ENCODE data around the gene EP300.
"Not testable (repeated sequence)": the region's sequence is repeated elsewhere in the genome, so short reads cannot be mapped to it uniquely, and the experiment has no call there.

The EP300 gene

GRCh38 chr22:41157083-41157482 is 64.7 kb downstream of the EP300 start:
- no peaks in the 10 kb centered on the region for H3K4me1 Mint-ChIP-seq (ENCODE audit: low read depth)
- no peak overlapping the region for H3K27ac Mint-ChIP-seq
- peaks cover 47% of the 10 kb centered on the region for H3K36me3 Mint-ChIP-seq (ENCODE audit: low read depth)
- no peaks in the 10 kb centered on the region for H3K27me3 Mint-ChIP-seq (ENCODE audit: low read depth)
- H3K4me3 Mint-ChIP-seq: no peak overlapping the region
- no peaks in the 10 kb centered on the region for H3K9me3 Mint-ChIP-seq

DNA sequence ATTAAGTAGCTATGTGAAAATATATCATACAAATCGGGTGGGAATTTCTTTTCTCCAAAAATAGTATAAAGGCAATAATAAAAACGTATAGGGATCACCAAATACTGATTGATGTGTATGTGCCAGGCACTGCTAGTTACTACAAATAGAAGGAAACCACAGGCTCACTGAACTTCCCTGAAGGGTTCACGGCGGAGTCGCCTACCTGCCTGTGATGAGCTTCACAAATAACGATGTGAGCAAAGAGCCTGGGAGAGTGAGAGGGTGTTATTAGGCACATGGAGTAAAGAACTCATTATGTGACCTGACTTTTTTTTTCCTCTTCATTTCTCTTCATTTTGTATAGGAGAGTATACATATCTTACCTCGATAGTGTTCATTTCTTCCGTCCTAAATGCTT is 76.8 kb downstream of the EP300 start:
- H3K4me1 Mint-ChIP-seq (ENCODE audit: low read depth): no peaks in the 10 kb centered on the region
- H3K27me3 Mint-ChIP-seq (ENCODE audit: low read depth): no peaks in the 10 kb centered on the region
- peaks cover 42% of the 10 kb centered on the region for H3K36me3 Mint-ChIP-seq (ENCODE audit: low read depth)
- H3K9me3 Mint-ChIP-seq: no peaks in the 10 kb centered on the region
- no peak overlapping the region for H3K27ac Mint-ChIP-seq
- H3K4me3 Mint-ChIP-seq: no peak overlapping the region

DNA sequence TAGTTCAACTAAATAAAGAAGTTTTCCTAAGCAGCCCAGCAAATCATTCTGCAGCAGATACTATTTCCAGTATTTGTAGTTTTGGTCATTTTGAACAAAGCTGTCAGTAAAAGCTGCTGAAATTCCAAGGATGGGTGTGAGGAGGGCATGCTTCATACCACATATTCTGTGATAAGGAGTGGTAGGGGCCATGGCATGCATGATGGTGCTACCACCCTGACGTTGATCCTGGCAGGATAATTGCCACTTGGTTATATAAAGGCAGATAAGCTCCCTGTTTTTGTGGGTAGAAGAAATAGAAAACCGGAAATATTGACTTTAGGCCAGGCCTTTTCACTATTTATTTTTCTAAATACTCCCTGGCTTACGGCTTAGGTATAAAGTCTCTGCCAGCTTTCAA is 79.6 kb downstream of the EP300 start:
- H3K27ac Mint-ChIP-seq: no peak overlapping the region
- H3K36me3 Mint-ChIP-seq (ENCODE audit: low read depth): peaks cover 52% of the 10 kb centered on the region
- no peaks in the 10 kb centered on the region for H3K9me3 Mint-ChIP-seq
- H3K4me3 Mint-ChIP-seq: no peak overlapping the region
- H3K27me3 Mint-ChIP-seq (ENCODE audit: low read depth): no peaks in the 10 kb centered on the region
- H3K4me1 Mint-ChIP-seq (ENCODE audit: low read depth): peaks cover 4% of the 10 kb centered on the region

DNA sequence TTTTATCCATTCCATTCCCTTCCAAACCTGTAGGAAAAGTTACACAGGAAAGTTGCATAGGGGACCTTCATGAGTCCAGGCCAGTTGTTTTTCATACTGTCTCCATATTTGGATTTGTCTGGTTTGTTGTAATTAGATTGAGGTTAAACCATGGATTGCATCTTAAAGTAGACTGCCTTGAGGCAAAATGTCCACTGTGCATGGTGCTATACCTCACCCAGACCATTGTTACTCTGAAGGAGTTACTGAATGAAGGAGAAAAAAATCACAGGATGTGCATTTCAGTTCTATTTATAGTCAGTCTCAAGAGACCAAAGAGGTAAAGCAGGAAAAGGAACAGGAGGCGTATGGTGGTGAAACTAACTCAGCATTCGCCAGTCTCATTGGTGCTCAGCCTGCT is 83.2 kb downstream of the EP300 start:
- Mint-ChIP-seq H3K4me1 (ENCODE audit: low read depth) (peaks cover 4% of the 10 kb centered on the region), H3K9me3 (no peaks in the 10 kb centered on the region), H3K27me3 (ENCODE audit: low read depth) (no peaks in the 10 kb centered on the region), H3K27ac (no peak overlapping the region), H3K36me3 (ENCODE audit: low read depth) (peaks cover 48% of the 10 kb centered on the region), H3K4me3 (no peak overlapping the region)

GRCh38 chr22:41177040-41177621 is 84.7 kb downstream of the EP300 start:
- peaks cover 50% of the 10 kb centered on the region for H3K36me3 Mint-ChIP-seq (ENCODE audit: low read depth)
- peaks cover 7% of the 10 kb centered on the region for H3K4me1 Mint-ChIP-seq (ENCODE audit: low read depth)
- no peaks in the 10 kb centered on the region for H3K9me3 Mint-ChIP-seq
- H3K27me3 Mint-ChIP-seq (ENCODE audit: low read depth): no peaks in the 10 kb centered on the region
- H3K4me3 Mint-ChIP-seq: no peak overlapping the region
- no peak overlapping the region for H3K27ac Mint-ChIP-seq

DNA sequence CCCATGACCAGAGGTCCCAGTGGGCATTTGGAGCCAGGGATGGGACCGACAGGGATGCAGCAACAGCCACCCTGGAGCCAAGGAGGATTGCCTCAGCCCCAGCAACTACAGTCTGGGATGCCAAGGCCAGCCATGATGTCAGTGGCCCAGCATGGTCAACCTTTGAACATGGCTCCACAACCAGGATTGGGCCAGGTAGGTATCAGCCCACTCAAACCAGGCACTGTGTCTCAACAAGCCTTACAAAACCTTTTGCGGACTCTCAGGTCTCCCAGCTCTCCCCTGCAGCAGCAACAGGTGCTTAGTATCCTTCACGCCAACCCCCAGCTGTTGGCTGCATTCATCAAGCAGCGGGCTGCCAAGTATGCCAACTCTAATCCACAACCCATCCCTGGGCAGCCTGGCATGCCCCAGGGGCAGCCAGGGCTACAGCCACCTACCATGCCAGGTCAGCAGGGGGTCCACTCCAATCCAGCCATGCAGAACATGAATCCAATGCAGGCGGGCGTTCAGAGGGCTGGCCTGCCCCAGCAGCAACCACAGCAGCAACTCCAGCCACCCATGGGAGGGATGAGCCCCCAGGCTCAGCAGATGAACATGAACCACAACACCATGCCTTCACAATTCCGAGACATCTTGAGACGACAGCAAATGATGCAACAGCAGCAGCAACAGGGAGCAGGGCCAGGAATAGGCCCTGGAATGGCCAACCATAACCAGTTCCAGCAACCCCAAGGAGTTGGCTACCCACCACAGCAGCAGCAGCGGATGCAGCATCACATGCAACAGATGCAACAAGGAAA is 85.4 kb downstream of the EP300 start:
- Mint-ChIP-seq H3K4me1 (ENCODE audit: low read depth) (peaks cover 7% of the 10 kb centered on the region), H3K27ac (no peak overlapping the region), H3K36me3 (ENCODE audit: low read depth) (peaks cover 47% of the 10 kb centered on the region), H3K9me3 (no peaks in the 10 kb centered on the region), H3K4me3 (no peak overlapping the region), H3K27me3 (ENCODE audit: low read depth) (no peaks in the 10 kb centered on the region)

DNA sequence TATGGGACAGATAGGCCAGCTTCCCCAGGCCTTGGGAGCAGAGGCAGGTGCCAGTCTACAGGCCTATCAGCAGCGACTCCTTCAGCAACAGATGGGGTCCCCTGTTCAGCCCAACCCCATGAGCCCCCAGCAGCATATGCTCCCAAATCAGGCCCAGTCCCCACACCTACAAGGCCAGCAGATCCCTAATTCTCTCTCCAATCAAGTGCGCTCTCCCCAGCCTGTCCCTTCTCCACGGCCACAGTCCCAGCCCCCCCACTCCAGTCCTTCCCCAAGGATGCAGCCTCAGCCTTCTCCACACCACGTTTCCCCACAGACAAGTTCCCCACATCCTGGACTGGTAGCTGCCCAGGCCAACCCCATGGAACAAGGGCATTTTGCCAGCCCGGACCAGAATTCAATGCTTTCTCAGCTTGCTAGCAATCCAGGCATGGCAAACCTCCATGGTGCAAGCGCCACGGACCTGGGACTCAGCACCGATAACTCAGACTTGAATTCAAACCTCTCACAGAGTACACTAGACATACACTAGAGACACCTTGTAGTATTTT is 86.1 kb downstream of the EP300 start:
- Mint-ChIP-seq H3K36me3 (ENCODE audit: low read depth) (peaks cover 43% of the 10 kb centered on the region), H3K9me3 (no peaks in the 10 kb centered on the region), H3K4me3 (no peak overlapping the region)

DNA sequence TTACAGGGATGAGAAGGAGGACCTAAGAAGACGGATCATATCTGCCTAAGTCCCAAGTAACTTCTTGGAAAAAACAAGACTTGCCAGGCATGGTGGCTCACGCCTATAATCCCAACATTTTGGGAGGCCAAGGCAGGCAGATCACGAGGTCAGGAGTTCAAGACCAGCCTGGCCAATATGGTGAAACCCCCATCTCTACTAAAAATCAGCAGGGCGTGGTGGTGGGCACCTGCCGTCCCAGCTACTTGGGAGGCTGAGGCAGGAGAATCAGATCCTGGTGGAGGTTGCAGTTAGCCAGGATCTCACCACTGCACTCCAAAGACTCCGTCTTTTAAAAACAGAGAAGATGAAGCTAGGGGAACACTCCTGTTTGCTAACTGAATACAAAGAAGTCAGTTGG is 88.0 kb downstream of the EP300 start:
- H3K27me3 Mint-ChIP-seq (ENCODE audit: low read depth); H3K4me1 Mint-ChIP-seq (ENCODE audit: low read depth); H3K27ac Mint-ChIP-seq; H3K9me3 Mint-ChIP-seq; H3K4me3 Mint-ChIP-seq: not testable (repeated sequence)
- H3K36me3 Mint-ChIP-seq (ENCODE audit: low read depth): peaks cover 36% of the 10 kb centered on the region

More for the DNA sequence above, 86.1 kb downstream of the EP300 start:
- peaks cover 7% of the 10 kb centered on the region for H3K4me1 Mint-ChIP-seq (ENCODE audit: low read depth)
- no peaks in the 10 kb centered on the region for H3K27me3 Mint-ChIP-seq (ENCODE audit: low read depth)
- no peak overlapping the region for H3K27ac Mint-ChIP-seq

- H3K27me3 Mint-ChIP-seq (ENCODE audit: low read depth): no peaks in the 10 kb centered on the region
- no peak overlapping the region for H3K4me3 Mint-ChIP-seq
- peaks cover 36% of the 10 kb centered on the region for H3K36me3 Mint-ChIP-seq (ENCODE audit: low read depth)
Measured at GRCh38 chr22:41180926-41181325, 88.5 kb downstream of the EP300 start.

GRCh38 chr22:41181349-41182241 is 89.2 kb downstream of the EP300 start:
- Mint-ChIP-seq H3K27me3 (ENCODE audit: low read depth) (no peaks in the 10 kb centered on the region), H3K4me3 (no peak overlapping the region), H3K27ac (peak overlapping the region; percentile 1), H3K36me3 (ENCODE audit: low read depth) (peaks cover 31% of the 10 kb centered on the region), H3K4me1 (ENCODE audit: low read depth) (peaks cover 3% of the 10 kb centered on the region), H3K9me3 (no peaks in the 10 kb centered on the region)

More at GRCh38 chr22:41180926-41181325, 88.5 kb downstream of the EP300 start:
- H3K27ac Mint-ChIP-seq: no peak overlapping the region
- no peaks in the 10 kb centered on the region for H3K9me3 Mint-ChIP-seq
- H3K4me1 Mint-ChIP-seq (ENCODE audit: low read depth): peaks cover 3% of the 10 kb centered on the region

GRCh38 chr22:41184679-41185078 is 92.3 kb downstream of the EP300 start:
- Mint-ChIP-seq H3K9me3 (no peaks in the 10 kb centered on the region), H3K36me3 (ENCODE audit: low read depth) (peaks cover 11% of the 10 kb centered on the region), H3K4me1 (ENCODE audit: low read depth) (peaks cover 3% of the 10 kb centered on the region), H3K4me3 (no peak overlapping the region), H3K27me3 (ENCODE audit: low read depth) (peaks cover 2% of the 10 kb centered on the region), H3K27ac (no peak overlapping the region)

DNA sequence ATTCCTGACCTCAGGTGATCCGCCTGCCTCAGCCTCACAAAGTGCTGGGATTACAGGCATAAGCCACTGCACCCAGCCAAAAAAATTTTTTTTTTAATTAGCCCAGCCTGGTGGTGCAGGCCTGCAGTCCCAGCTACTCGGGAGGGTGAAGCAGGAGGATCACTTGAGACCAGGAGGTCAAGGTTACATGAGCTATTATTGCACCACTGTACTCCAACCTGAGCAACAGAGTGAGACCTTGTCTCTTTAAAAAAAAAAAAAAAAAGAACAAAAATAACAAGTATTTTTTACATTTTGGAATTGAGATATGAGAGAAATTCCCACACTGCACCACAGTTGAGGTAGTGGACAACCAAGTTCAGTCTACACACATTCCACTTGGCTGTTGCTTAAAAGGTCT is 99.1 kb downstream of the EP300 start:
- peaks cover 22% of the 10 kb centered on the region for H3K27me3 Mint-ChIP-seq (ENCODE audit: low read depth)
- no peaks in the 10 kb centered on the region for H3K4me1 Mint-ChIP-seq (ENCODE audit: low read depth)
- no peak overlapping the region for H3K4me3 Mint-ChIP-seq
- no peaks in the 10 kb centered on the region for H3K36me3 Mint-ChIP-seq (ENCODE audit: low read depth)
- H3K9me3 Mint-ChIP-seq: no peaks in the 10 kb centered on the region
- no peak overlapping the region for H3K27ac Mint-ChIP-seq

- H3K36me3 Mint-ChIP-seq (ENCODE audit: low read depth): no peaks in the 10 kb centered on the region
- H3K4me1 Mint-ChIP-seq (ENCODE audit: low read depth): peaks cover 8% of the 10 kb centered on the region
- H3K9me3 Mint-ChIP-seq: no peaks in the 10 kb centered on the region
- H3K4me3 Mint-ChIP-seq: peak overlapping the region; percentile 9
- H3K27ac Mint-ChIP-seq: no peak overlapping the region
- H3K27me3 Mint-ChIP-seq (ENCODE audit: low read depth): peaks cover 36% of the 10 kb centered on the region
Measured at GRCh38 chr22:41193829-41194228, 101.4 kb downstream of the EP300 start.

Data from T-helper 1 cell treated with Interleukin-12 subunit alpha and Interleukin-12 subunit beta and Interleukin-4 antibody, amounts not matched to agents 30 μg/mL and 1 μg/mL, for 36 hours (primary cell).